ENCODE data around the gene L3MBTL3. TPM values are rescaled to one million over a fixed set of nuclear protein-coding genes. Genes with fewer than 3 reads are reported as not detected.
"Not testable (repeated sequence)": the region's sequence is repeated elsewhere in the genome, so short reads cannot be mapped to it uniquely, and the experiment has no call there.

L3MBTL3 gene
- total RNA-seq, 4 donors from 2014 or later = 8.1 to 18.1 (median 14.2) TPM

DNA sequence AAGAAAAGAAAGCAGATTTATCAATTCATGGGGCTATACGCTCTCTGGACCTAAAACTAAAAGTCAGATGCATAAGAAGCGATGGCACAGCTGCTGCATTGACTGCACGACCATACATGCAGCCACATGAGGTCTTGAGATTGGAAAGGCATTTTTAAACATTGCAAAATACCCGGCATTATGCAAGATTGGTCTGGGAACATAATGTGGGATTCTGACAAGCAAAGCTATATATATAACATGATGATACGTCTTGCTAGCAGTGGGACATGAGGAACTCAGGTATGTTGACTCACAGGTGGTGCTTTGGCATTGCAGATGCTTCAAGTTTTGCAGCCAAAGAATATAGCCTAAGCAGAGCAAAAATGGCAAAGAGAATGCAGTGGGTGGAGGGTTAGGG is 149.3 kb downstream of the L3MBTL3 start:
- Histone ChIP-seq H3K27ac (no peak overlapping the region), H3K4me3 (replicated peaks in 1 of 3) (no peak overlapping the region), H3K27me3 (no peaks in the 10 kb centered on the region), H3K4me1 (no peaks in the 10 kb centered on the region), H3K36me3 (no peaks in the 10 kb centered on the region), H3K9me3 (no peaks in the 10 kb centered on the region)
- 88 to 89% methylated on average over 5 of the region's 5 CpGs for WGBS, 2 donors
- DNase-seq = no peak
- intact Hi-C loops (cut with DNase I) = no loop called here
- TF ChIP-seq, protein P1, sequence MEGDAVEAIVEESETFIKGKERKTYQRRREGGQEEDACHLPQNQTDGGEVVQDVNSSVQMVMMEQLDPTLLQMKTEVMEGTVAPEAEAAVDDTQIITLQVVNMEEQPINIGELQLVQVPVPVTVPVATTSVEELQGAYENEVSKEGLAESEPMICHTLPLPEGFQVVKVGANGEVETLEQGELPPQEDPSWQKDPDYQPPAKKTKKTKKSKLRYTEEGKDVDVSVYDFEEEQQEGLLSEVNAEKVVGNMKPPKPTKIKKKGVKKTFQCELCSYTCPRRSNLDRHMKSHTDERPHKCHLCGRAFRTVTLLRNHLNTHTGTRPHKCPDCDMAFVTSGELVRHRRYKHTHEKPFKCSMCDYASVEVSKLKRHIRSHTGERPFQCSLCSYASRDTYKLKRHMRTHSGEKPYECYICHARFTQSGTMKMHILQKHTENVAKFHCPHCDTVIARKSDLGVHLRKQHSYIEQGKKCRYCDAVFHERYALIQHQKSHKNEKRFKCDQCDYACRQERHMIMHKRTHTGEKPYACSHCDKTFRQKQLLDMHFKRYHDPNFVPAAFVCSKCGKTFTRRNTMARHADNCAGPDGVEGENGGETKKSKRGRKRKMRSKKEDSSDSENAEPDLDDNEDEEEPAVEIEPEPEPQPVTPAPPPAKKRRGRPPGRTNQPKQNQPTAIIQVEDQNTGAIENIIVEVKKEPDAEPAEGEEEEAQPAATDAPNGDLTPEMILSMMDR (IDR thresholded peaks at IDR 0.05) = no peak
- TF ChIP-seq POLR2A (IDR thresholded peaks at IDR 0.05) = no peak

DNA sequence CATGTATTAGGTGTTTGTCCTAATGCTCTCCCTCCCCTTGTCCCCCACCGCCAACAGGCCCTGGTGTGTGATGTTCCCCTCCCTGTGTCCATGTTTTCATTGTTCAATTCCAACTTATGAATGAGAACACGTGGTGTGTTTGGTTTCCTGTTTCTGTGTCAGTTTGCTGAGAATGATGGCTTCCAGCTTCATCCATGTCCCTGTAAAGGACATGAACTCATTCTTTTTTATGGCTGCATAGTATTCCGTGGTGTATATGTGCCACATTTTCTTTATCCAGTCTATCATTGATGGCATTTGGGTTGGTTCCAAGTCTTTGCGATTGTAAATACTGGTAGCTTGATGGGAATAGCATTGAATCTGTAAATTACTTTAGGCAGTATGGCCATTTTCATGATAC is 151.8 kb downstream of the L3MBTL3 start:
- DNase-seq; H3K27me3 ChIP-seq; H3K4me3 ChIP-seq (replicated peaks in 1 of 3); intact Hi-C loops (cut with DNase I); H3K4me1 ChIP-seq; H3K9me3 ChIP-seq; H3K27ac ChIP-seq; H3K36me3 ChIP-seq: not testable (repeated sequence)
- WGBS, 2 donors = 88 to 92% methylated on average over 4 of the region's 4 CpGs

DNA sequence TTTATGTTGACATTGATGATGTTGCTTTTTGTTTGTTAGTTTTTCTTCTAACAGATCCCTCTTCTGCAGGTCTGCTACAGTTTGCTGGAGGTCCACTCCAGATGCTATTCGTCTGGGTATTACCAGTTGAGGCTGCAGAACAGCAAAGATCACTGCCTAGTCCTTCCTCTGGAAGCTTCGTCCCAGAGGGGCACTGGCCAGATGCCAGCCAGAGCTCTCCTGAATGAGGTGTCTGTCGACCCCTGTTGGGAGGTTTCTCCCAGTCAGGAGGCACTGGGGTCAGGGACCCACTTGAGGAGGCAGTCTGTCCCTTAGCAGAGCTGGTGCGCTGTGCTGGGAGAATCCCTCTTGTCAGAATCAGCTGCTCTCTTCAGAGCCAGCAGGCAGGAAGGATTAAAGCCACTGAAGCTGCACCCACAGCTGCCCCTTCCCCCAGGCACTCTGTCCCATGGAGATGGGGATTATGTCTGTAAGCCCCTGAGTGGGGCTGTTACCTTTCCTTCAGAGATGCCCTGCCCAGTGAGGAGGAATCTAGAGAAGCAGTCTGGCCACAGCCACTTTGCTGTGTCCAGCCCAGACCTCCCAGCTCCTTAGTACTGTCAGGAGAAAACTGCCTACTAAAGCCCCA is 155.1 kb downstream of the L3MBTL3 start:
- H3K27ac ChIP-seq; intact Hi-C loops (cut with DNase I): not testable (repeated sequence)

DNA sequence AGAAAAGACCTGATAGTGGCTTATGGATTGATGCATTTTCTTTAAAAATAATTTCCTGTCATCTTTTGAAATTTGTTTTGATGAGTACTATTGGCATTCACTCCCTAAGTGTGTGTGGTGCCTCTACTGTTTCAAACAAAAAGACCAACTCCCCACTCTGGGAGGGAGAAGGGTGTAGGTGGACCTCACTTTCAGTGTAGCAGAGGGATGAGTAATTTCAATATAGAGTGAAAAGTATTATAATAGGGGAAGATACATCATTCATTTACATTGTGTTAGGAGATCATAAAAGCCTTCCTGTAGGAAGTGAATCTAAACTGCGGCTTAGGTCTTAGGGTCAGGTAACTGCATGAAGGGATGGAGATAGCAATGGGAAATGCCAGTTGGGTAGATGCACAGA is 158.0 kb downstream of the L3MBTL3 start:
- TF ChIP-seq, protein P1 (IDR thresholded peaks at IDR 0.05) = no peak
- TF ChIP-seq POLR2A (IDR thresholded peaks at IDR 0.05) = no peak
- H3K27me3 ChIP-seq = no peaks in the 10 kb centered on the region
- WGBS, 2 donors = 84 to 95% methylated on average over 1 of the region's 1 CpG
- H3K27ac ChIP-seq = no peak overlapping the region
- no peak overlapping the region for H3K4me3 ChIP-seq (replicated peaks in 1 of 3)
- intact Hi-C loops (cut with DNase I) = no loop called here
- no peaks in the 10 kb centered on the region for H3K36me3 ChIP-seq
- no peaks in the 10 kb centered on the region for H3K9me3 ChIP-seq
- DNase-seq = no peak
- H3K4me1 ChIP-seq = no peaks in the 10 kb centered on the region

More for the DNA sequence above, 155.1 kb downstream of the L3MBTL3 start:
- H3K27me3 ChIP-seq; H3K9me3 ChIP-seq; H3K4me3 ChIP-seq (replicated peaks in 1 of 3); H3K4me1 ChIP-seq; H3K36me3 ChIP-seq; DNase-seq: not testable (repeated sequence)
- 57 to 64% methylated on average over 3 to 4 of the region's 4 CpGs for WGBS, 2 donors

DNA sequence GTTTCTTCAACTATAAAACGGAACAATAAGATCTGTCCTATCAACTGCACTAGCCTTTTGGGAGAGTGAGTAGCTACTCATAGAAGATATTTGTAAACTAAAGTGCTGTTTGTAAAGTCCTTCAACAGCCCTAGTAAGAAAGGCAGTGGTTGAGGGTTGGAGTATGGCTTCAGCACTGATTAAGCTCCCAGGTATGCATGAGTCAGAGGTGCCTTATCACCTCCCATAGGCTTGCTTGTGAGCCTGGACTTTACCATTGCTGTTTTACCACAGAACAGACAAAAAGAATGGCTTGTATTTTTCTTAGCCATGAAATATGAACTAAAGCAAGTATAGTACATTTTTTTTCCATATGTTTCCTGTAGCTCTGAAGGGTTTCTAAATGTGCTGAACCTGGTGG is 160.3 kb downstream of the L3MBTL3 start:
- DNase-seq = no peak
- no peaks in the 10 kb centered on the region for H3K27me3 ChIP-seq
- no peaks in the 10 kb centered on the region for H3K36me3 ChIP-seq
- no peak for TF ChIP-seq POLR2A (IDR thresholded peaks at IDR 0.05)
- TF ChIP-seq, protein P1 (IDR thresholded peaks at IDR 0.05) = no peak
- 82 to 90% methylated on average over 1 of the region's 1 CpG for WGBS, 2 donors
- H3K4me1 ChIP-seq = no peaks in the 10 kb centered on the region
- H3K4me3 ChIP-seq (replicated peaks in 1 of 3) = no peak overlapping the region
- no peak overlapping the region for H3K27ac ChIP-seq
- no peaks in the 10 kb centered on the region for H3K9me3 ChIP-seq
- intact Hi-C loops (cut with DNase I) = no loop called here

DNA sequence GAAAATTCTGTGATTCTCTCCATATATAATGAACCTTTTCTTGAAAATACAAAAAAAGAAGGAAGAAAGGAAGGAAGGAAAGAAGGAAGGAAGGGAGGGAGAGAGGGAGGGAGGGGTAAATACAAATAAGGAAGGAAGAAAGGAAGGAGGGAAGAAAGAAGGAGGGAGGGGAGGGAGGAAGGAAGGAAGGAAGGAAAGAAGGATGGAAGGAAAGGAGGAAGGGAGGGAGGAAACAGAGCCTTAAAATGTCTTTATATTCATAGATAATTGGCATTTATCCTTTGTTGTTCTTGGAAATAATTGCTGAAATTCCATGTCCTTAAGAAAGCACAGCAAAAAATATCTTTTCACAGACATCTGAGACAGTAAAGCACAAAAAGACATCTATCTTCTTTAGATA is 164.1 kb downstream of the L3MBTL3 start:
- Histone ChIP-seq H3K9me3 (no peaks in the 10 kb centered on the region), H3K4me1 (no peaks in the 10 kb centered on the region), H3K27me3 (no peaks in the 10 kb centered on the region), H3K27ac (no peak overlapping the region), H3K36me3 (no peaks in the 10 kb centered on the region), H3K4me3 (replicated peaks in 1 of 3) (no peak overlapping the region)
- DNase-seq = no peak
- TF ChIP-seq POLR2A (IDR thresholded peaks at IDR 0.05) = no peak
- TF ChIP-seq, protein P1 (IDR thresholded peaks at IDR 0.05) = no peak
- intact Hi-C loops (cut with DNase I) = no loop called here

Measured in thyroid gland (tissue), 4 donors.